Measurements from ENCODE around the gene CC2D2A. TPM values are rescaled to one million over a fixed set of nuclear protein-coding genes. Genes with fewer than 3 reads are reported as not detected.

Gene CC2D2A
- total RNA-seq, 2 donors from 2014 or later: 3.6 to 4.9 TPM

DNA sequence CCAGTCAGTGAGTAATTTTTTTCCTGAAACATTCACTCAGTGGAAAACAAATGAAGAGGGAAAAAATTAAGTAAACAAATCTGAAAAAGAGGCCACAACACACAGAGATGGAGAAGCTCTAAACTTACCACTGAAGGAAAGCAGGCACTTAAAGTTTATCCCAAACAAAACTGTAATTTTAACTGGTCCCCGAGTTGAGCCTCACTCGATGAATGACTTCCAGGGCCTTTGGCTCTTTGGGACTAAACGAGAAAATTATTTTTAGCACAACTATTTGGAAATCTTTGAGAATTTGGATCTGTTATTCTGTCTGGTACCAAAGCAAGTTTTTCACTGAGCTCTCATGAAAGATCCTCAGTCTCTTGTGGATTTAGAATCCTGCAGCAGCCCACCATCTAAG is 42.0 kb upstream of the CC2D2A start, which contains the start of gene C1QTNF7:
TSS of gene C1QTNF7 (plus strand) at position 333 of the 400 bp plus-strand sequence. CDS start 7,711 bp downstream, outside the sequence.
- 72 to 84% methylated on average over 3 of the region's 3 CpGs for WGBS, 2 donors
- H3K36me3 ChIP-seq (replicated peaks in 1 of 2; ENCODE audit: insufficient read depth in 1 of 2, low read depth in 2 of 2): no peaks in the 10 kb centered on the region
- no peak for DNase-seq
- intact Hi-C loops (cut with DNase I): no loop called here
- no peaks in the 10 kb centered on the region for H3K4me1 ChIP-seq
- no peak for ATAC-seq
- no peaks in the 10 kb centered on the region for H3K9me3 ChIP-seq
- H3K27ac ChIP-seq: no peak within 1 kb of the TSS
- no peak within 1 kb of the TSS for H3K4me3 ChIP-seq
- TF ChIP-seq POLR2A (IDR thresholded peaks at IDR 0.05): no peak
- TF ChIP-seq, protein P1, sequence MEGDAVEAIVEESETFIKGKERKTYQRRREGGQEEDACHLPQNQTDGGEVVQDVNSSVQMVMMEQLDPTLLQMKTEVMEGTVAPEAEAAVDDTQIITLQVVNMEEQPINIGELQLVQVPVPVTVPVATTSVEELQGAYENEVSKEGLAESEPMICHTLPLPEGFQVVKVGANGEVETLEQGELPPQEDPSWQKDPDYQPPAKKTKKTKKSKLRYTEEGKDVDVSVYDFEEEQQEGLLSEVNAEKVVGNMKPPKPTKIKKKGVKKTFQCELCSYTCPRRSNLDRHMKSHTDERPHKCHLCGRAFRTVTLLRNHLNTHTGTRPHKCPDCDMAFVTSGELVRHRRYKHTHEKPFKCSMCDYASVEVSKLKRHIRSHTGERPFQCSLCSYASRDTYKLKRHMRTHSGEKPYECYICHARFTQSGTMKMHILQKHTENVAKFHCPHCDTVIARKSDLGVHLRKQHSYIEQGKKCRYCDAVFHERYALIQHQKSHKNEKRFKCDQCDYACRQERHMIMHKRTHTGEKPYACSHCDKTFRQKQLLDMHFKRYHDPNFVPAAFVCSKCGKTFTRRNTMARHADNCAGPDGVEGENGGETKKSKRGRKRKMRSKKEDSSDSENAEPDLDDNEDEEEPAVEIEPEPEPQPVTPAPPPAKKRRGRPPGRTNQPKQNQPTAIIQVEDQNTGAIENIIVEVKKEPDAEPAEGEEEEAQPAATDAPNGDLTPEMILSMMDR (IDR thresholded peaks at IDR 0.05): no peak
- H3K27me3 ChIP-seq: no peaks in the 10 kb centered on the region

DNA sequence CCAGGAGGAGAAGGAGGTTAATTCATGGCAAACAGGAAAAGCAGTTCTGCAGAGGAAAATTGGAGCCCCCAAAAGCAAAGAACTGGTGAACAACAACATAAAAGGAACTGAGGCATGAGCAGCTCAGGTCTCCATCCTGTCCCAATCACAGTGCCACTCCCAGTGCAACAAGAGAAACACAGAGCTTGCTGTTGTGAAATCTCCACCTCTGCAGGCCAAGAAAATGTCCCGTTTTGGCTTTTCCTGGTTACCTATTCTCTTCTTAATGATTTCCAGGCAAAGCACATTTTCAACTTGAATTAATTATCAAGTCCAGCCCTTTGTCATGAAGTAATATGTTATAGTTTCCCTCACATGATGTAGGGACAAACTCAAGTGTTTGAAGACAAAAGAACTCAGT is 41.1 kb upstream of the CC2D2A start:
- Histone ChIP-seq H3K9me3 (no peaks in the 10 kb centered on the region), H3K27ac (no peak overlapping the region), H3K4me3 (no peak overlapping the region), H3K27me3 (no peaks in the 10 kb centered on the region), H3K4me1 (no peaks in the 10 kb centered on the region), H3K36me3 (replicated peaks in 1 of 2; ENCODE audit: insufficient read depth in 1 of 2, low read depth in 2 of 2) (no peaks in the 10 kb centered on the region)
- no peak for ATAC-seq
- TF ChIP-seq, protein P1 (IDR thresholded peaks at IDR 0.05): no peak
- intact Hi-C loops (cut with DNase I): no loop called here
- WGBS, 2 donors: 38 to 43% methylated on average over 1 of the region's 1 CpG
- no peak for DNase-seq

DNA sequence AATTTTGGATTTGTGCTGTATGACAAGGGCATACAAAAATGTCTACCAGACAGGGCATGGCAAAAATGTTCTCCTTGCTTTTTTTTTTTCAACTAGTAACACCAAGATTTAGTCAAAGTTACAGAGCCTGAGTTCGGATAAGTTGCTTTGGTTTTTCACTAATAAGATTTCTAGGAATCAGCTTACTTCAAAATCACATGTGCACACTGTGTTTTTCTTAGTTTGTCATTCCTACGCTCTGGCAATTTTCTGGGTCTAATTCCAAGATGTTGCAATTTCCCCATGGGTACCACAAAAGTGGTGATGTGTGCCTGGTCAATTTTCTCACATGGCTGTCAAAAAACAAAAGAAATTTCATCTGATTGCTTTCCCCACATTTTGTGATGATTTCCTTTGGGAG is 35.6 kb upstream of the CC2D2A start:
- no peak overlapping the region for H3K27ac ChIP-seq
- WGBS, 2 donors: 75 to 90% methylated on average over 2 of the region's 2 CpGs
- H3K9me3 ChIP-seq: no peaks in the 10 kb centered on the region
- H3K4me1 ChIP-seq: no peaks in the 10 kb centered on the region
- H3K36me3 ChIP-seq (replicated peaks in 1 of 2; ENCODE audit: insufficient read depth in 1 of 2, low read depth in 2 of 2): no peaks in the 10 kb centered on the region
- TF ChIP-seq, protein P1 (IDR thresholded peaks at IDR 0.05): no peak
- TF ChIP-seq POLR2A (IDR thresholded peaks at IDR 0.05): no peak
- no peak overlapping the region for H3K4me3 ChIP-seq
- ATAC-seq: no peak
- DNase-seq: no peak
- intact Hi-C loops (cut with DNase I): no loop called here
- no peaks in the 10 kb centered on the region for H3K27me3 ChIP-seq

DNA sequence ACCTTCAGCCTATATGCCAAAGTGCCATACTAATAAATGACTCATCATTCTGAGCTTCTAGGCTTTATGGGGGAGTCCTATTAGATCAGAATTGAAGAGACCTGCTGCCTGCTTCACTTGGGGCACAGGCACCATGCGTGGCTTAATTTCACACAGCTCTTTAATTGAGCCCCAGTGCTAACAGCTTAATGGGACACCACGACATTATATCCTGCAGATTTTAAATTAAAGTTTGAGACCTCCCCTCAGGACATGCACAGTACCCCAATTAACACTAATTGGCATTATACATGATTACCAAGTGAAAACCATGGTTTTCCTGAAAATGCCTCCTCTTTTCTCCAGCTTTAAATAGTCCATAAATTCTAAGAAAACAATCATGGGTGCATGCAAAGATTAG is 35.0 kb upstream of the CC2D2A start:
- ATAC-seq (no peak), DNase-seq (no peak)
- no peak overlapping the region for H3K27ac ChIP-seq
- intact Hi-C loops (cut with DNase I): no loop called here
- H3K27me3 ChIP-seq: no peaks in the 10 kb centered on the region
- WGBS, 2 donors: 76 to 97% methylated on average over 2 of the region's 2 CpGs
- no peak overlapping the region for H3K4me3 ChIP-seq
- TF ChIP-seq, protein P1 (IDR thresholded peaks at IDR 0.05): no peak
- no peak for TF ChIP-seq POLR2A (IDR thresholded peaks at IDR 0.05)
- H3K9me3 ChIP-seq: no peaks in the 10 kb centered on the region
- no peaks in the 10 kb centered on the region for H3K4me1 ChIP-seq
- no peaks in the 10 kb centered on the region for H3K36me3 ChIP-seq (replicated peaks in 1 of 2; ENCODE audit: insufficient read depth in 1 of 2, low read depth in 2 of 2)

DNA sequence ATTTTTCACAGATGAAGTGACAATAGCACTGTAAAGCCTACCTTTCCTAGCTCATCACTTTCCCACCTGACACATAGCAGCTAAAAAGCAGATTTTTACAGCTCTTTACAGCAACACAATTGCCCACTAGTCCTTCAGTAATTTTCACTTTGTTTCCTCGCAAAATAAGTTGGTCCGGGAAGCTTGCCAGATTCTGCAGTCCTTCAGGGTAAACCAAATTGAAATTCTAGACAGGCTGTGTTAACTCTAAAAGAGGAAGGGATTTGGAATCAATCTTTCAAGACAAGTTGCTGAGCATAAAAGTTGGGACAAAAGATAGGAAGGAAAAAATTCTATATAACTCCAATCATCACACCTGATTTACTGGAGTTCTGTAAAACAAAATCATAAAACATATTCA is 33.2 kb upstream of the CC2D2A start:
- TF ChIP-seq POLR2A (IDR thresholded peaks at IDR 0.05): no peak
- TF ChIP-seq, protein P1 (IDR thresholded peaks at IDR 0.05): no peak
- H3K4me1 ChIP-seq: no peaks in the 10 kb centered on the region
- no peak for ATAC-seq
- no peaks in the 10 kb centered on the region for H3K27me3 ChIP-seq
- peak in 1 of 4 donors; percentile 16 for DNase-seq
- WGBS, 2 donors: 3 to 15% methylated on average over 2 of the region's 2 CpGs
- H3K36me3 ChIP-seq (replicated peaks in 1 of 2; ENCODE audit: insufficient read depth in 1 of 2, low read depth in 2 of 2): no peaks in the 10 kb centered on the region
- intact Hi-C loops (cut with DNase I): no loop called here
- no peaks in the 10 kb centered on the region for H3K9me3 ChIP-seq
- no peak overlapping the region for H3K27ac ChIP-seq
- H3K4me3 ChIP-seq: no peak overlapping the region
